Measurements from ENCODE around the gene CYP4A22. TPM values are rescaled to one million over a fixed set of nuclear protein-coding genes. Genes with fewer than 3 reads are reported as not detected.
A peak's percentile ranks its signal among the peaks of the same experiment; 100 is the strongest.
"Not testable (repeated sequence)": the region's sequence is repeated elsewhere in the genome, so short reads cannot be mapped to it uniquely, and the experiment has no call there.

Gene CYP4A22
- under 1 TPM in 1 of 4 donors, not detected in 3; 0.21 TPM for total RNA-seq

GRCh38 chr1:47137198-47137597 lies at the start of gene CYP4A22:
Gene CYP4A22, plus strand, starts transcription at chr1:47137441. Its CDS starts 45 bp downstream, at chr1:47137486.
- intact Hi-C loops (cut with DNase I; ENCODE audit: low total_unique reads), result no loop called here
- TF ChIP-seq POLR2A (IDR thresholded peaks at IDR 0.05) (no peak), CTCF (IDR thresholded peaks at IDR 0.05) (no peak)
- Histone ChIP-seq H3K9me3 (no peaks in the 10 kb centered on the region), H3K4me3 (no peak within 1 kb of the TSS), H3K27me3 (no peaks in the 10 kb centered on the region), H3K4me1 (no peaks in the 10 kb centered on the region), H3K36me3 (no peaks in the 10 kb centered on the region), H3K27ac (no peak within 1 kb of the TSS)
- no peak for DNase-seq

GRCh38 chr1:47089356-47089755 lies 47.9 kb upstream of the CYP4A22 start:
- H3K4me3 ChIP-seq; H3K4me1 ChIP-seq; DNase-seq; intact Hi-C loops (cut with DNase I; ENCODE audit: low total_unique reads); H3K36me3 ChIP-seq; H3K9me3 ChIP-seq; H3K27ac ChIP-seq; H3K27me3 ChIP-seq: not testable (repeated sequence)
- TF ChIP-seq CTCF (IDR thresholded peaks at IDR 0.05), result peak; percentile 11 to 38 (median 18)

- intact Hi-C loops (cut with DNase I; ENCODE audit: low total_unique reads); H3K27ac ChIP-seq; DNase-seq; H3K4me1 ChIP-seq; H3K9me3 ChIP-seq; H3K36me3 ChIP-seq; H3K4me3 ChIP-seq; H3K27me3 ChIP-seq: not testable (repeated sequence)
These were observed 45.8 kb upstream of the CYP4A22 start for GRCh38 chr1:47091476-47091875.

GRCh38 chr1:47104816-47105215 lies 32.4 kb upstream of the CYP4A22 start:
- Histone ChIP-seq H3K27ac (no peak overlapping the region), H3K36me3 (no peaks in the 10 kb centered on the region), H3K4me1 (no peaks in the 10 kb centered on the region), H3K27me3 (no peaks in the 10 kb centered on the region), H3K4me3 (no peak overlapping the region), H3K9me3 (no peaks in the 10 kb centered on the region)
- TF ChIP-seq POLR2A (IDR thresholded peaks at IDR 0.05) (no peak), CTCF (IDR thresholded peaks at IDR 0.05) (no peak)
- intact Hi-C loops (cut with DNase I; ENCODE audit: low total_unique reads), result no loop called here
- no peak for DNase-seq

GRCh38 chr1:47106792-47107191 lies 30.4 kb upstream of the CYP4A22 start:
- no peaks in the 10 kb centered on the region for H3K36me3 ChIP-seq
- intact Hi-C loops (cut with DNase I; ENCODE audit: low total_unique reads), result no loop called here
- H3K27me3 ChIP-seq, result no peaks in the 10 kb centered on the region
- no peaks in the 10 kb centered on the region for H3K9me3 ChIP-seq
- DNase-seq, result no peak
- TF ChIP-seq POLR2A (IDR thresholded peaks at IDR 0.05) (no peak), CTCF (IDR thresholded peaks at IDR 0.05) (no peak)
- no peaks in the 10 kb centered on the region for H3K4me1 ChIP-seq
- H3K4me3 ChIP-seq, result no peak overlapping the region
- no peak overlapping the region for H3K27ac ChIP-seq

GRCh38 chr1:47107851-47108574 lies 29.2 kb upstream of the CYP4A22 start:
- H3K27ac ChIP-seq; DNase-seq; H3K4me3 ChIP-seq; intact Hi-C loops (cut with DNase I; ENCODE audit: low total_unique reads); H3K4me1 ChIP-seq; H3K36me3 ChIP-seq; H3K27me3 ChIP-seq; H3K9me3 ChIP-seq: not testable (repeated sequence)

- H3K27me3 ChIP-seq; H3K9me3 ChIP-seq; H3K4me3 ChIP-seq; DNase-seq; H3K36me3 ChIP-seq; H3K27ac ChIP-seq; H3K4me1 ChIP-seq; intact Hi-C loops (cut with DNase I; ENCODE audit: low total_unique reads): not testable (repeated sequence)
These were observed 27.8 kb upstream of the CYP4A22 start for GRCh38 chr1:47109482-47109881.
